Mesenchymal stem cell (in vitro differentiated cells and primary cell): Measurements from ENCODE around the gene PMF1.
A peak's percentile ranks its signal among the peaks of the same experiment; 100 is the strongest.

Experiments
- DNase-seq: peaks from one replicate; pipeline ENCODE4 v3.0.0-alpha.2; 2013
- H2AFZ ChIP-seq: one replicate; pipeline ENCODE4 v1.6.1; 2013; ENCODE audit warnings: low read depth, mild to moderate bottlenecking, control low read depth, inconsistent platforms, low read length, moderate library complexity
- H2AK5ac ChIP-seq: 2 replicates; pipeline ENCODE4 v1.6.1; 2013; ENCODE audit warnings: low read length, moderate library complexity, mild to moderate bottlenecking, inconsistent platforms; ENCODE audit not compliant: severe bottlenecking
- H2BK120ac ChIP-seq: one replicate; pipeline ENCODE4 v1.6.1; 2013; ENCODE audit warnings: low read depth, mild to moderate bottlenecking, inconsistent platforms, low read length, moderate library complexity
- H2BK12ac ChIP-seq, 2 experiments: one replicate each; pipeline ENCODE4 v1.6.1; 2013; ENCODE audit warnings: inconsistent platforms in 2 of 2, low read length in 2 of 2, mild to moderate bottlenecking in 2 of 2, moderate library complexity in 2 of 2, control low read depth in 1 of 2
- H2BK15ac ChIP-seq: one replicate; pipeline ENCODE4 v1.6.1; 2013; ENCODE audit warnings: mild to moderate bottlenecking, low read depth, inconsistent platforms; ENCODE audit not compliant: poor library complexity, severe bottlenecking
- H2BK5ac ChIP-seq: 2 replicates; pipeline ENCODE4 v1.6.1; 2013; ENCODE audit warnings: low read depth, mild to moderate bottlenecking, low read length, control low read depth, inconsistent platforms; ENCODE audit not compliant: poor library complexity, severe bottlenecking
- H3K14ac ChIP-seq, 2 experiments: one replicate each; pipeline ENCODE4 v1.6.1; 2013; ENCODE audit warnings: inconsistent platforms in 2 of 2, low read length in 2 of 2, control low read depth in 1 of 2, mild to moderate bottlenecking in 1 of 2, moderate library complexity in 1 of 2
- H3K18ac ChIP-seq, 2 experiments: one replicate each; pipeline ENCODE4 v1.6.1; 2013; ENCODE audit warnings: inconsistent platforms in 2 of 2, low read length in 2 of 2, control low read depth in 1 of 2, low read depth in 1 of 2, mild to moderate bottlenecking in 1 of 2
- H3K23ac ChIP-seq, 2 experiments: one replicate each; pipeline ENCODE4 v1.6.1; 2013; ENCODE audit warnings: inconsistent platforms in 2 of 2, low read length in 2 of 2, mild to moderate bottlenecking in 2 of 2, moderate library complexity in 2 of 2, control low read depth in 1 of 2
- H3K27ac ChIP-seq: 2 replicates; pipeline ENCODE4 v1.5.1; 2013; ENCODE audit warnings: mild to moderate bottlenecking, moderate library complexity, low read length, control low read depth, inconsistent platforms; ENCODE audit not compliant: poor library complexity, severe bottlenecking
- H3K27me3 ChIP-seq, 2 experiments: 2 replicates each; pipeline versions ENCODE4 v1.6.1 to v1.7.0; 2013; ENCODE audit warnings: low read length in 2 of 2, mild to moderate bottlenecking in 2 of 2, moderate library complexity in 2 of 2, control low read depth in 1 of 2, inconsistent platforms in 1 of 2; ENCODE audit not compliant: control insufficient read depth in 1 of 2, insufficient read depth in 1 of 2
- H3K36me3 ChIP-seq, 2 experiments: 2 replicates each; pipeline versions ENCODE4 v1.6.1 to v1.7.0; 2013; ENCODE audit warnings: low read length in 2 of 2, control low read depth in 1 of 2, inconsistent platforms in 1 of 2, low read depth in 1 of 2, mild to moderate bottlenecking in 1 of 2; ENCODE audit not compliant: insufficient read depth in 2 of 2, control insufficient read depth in 1 of 2
- H3K4ac ChIP-seq, 2 experiments: one replicate each; pipeline ENCODE4 v1.6.1; 2013; ENCODE audit warnings: inconsistent platforms in 2 of 2, low read length in 2 of 2, mild to moderate bottlenecking in 2 of 2, moderate library complexity in 2 of 2, control low read depth in 1 of 2, low read depth in 1 of 2
- H3K4me1 ChIP-seq: 2 replicates; pipeline ENCODE4 v1.6.1; 2013; ENCODE audit warnings: low read depth, low read length, control low read depth; ENCODE audit not compliant: control insufficient read depth, insufficient read depth
- H3K4me2 ChIP-seq: 2 replicates; pipeline ENCODE4 v1.6.1; 2013; ENCODE audit warnings: low read length, mild to moderate bottlenecking, inconsistent platforms; ENCODE audit not compliant: poor library complexity, severe bottlenecking
- H3K4me3 ChIP-seq, 2 experiments: 2 replicates each; pipeline versions ENCODE4 v1.5.1 to v1.7.0; 2013; ENCODE audit warnings: low read length in 2 of 2, mild to moderate bottlenecking in 2 of 2, control low read depth in 1 of 2, low read depth in 1 of 2; ENCODE audit not compliant: insufficient read depth in 1 of 2
- H3K79me1 ChIP-seq: replicated peaks from 2 replicates; pipeline ENCODE4 v1.6.1; 2013; ENCODE audit warnings: mild to moderate bottlenecking, control low read depth, low read length, inconsistent platforms; ENCODE audit not compliant: poor library complexity, severe bottlenecking
- H3K9ac ChIP-seq: 2 replicates; pipeline ENCODE4 v1.7.0; 2013; ENCODE audit warnings: mild to moderate bottlenecking, low read length, moderate library complexity
- H3K9me3 ChIP-seq: 2 replicates; pipeline ENCODE4 v1.7.0; 2013; ENCODE audit warnings: mild to moderate bottlenecking, low read length; ENCODE audit not compliant: control insufficient read depth
- H4K8ac ChIP-seq: one replicate; pipeline ENCODE4 v1.6.1; 2013; ENCODE audit warnings: inconsistent platforms, mild to moderate bottlenecking, low read length, moderate library complexity
- H4K91ac ChIP-seq: one replicate; pipeline ENCODE4 v1.6.1; 2013; ENCODE audit warnings: mild to moderate bottlenecking, low read length, inconsistent platforms
- WGBS: methylation state at CpG from one replicate; pipeline ENCODE4 v1.1.7; 2013; ENCODE audit warnings: mixed read lengths; 5-methylcytosine and 5-hydroxymethylcytosine counted together

Gene PMF1

DNA sequence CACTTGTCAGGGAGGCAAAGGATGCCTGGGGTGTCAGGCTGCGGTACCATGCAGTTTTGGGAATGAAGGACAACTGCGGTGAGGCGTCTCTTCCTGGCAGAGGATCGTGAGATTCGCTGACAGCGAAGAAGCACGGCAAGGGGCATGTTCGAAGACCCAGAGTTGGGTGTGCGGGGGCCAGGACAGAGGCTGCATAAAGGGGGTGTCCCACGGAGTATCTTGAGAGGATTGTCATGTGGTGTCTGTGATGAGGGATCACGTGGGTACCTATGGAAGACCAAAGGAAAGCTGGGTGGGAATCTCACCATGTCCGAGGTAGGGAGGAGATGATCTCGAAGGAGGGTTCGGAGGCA lies 18.5 kb upstream of the PMF1 start:
- Histone ChIP-seq H3K27ac (peak overlapping the region; percentile 41), H3K36me3 (peaks cover 10 to 26% of the 10 kb centered on the region in 2 experiments), H2AFZ (no peak overlapping the region), H3K4ac (peak overlapping the region; percentile 29 to 46), H3K27me3 (no peaks in the 10 kb centered on the region), H4K8ac (no peak overlapping the region), H2BK12ac (no peak overlapping the region), H3K14ac (peak overlapping the region in 1 of 2 experiments; percentile 19), H3K23ac (no peak overlapping the region), H3K9me3 (no peaks in the 10 kb centered on the region), H3K9ac (peak overlapping the region; percentile 90), H4K91ac (peak overlapping the region; percentile 61), H2BK15ac (no peak overlapping the region), H3K4me1 (peaks cover 12% of the 10 kb centered on the region), H3K79me1 (peaks cover 24% of the 10 kb centered on the region), H3K18ac (peak overlapping the region; percentile 60 to 84), H2AK5ac (peak overlapping the region; percentile 23), H2BK120ac (peak overlapping the region; percentile 2), H2BK5ac (no peak overlapping the region), H3K4me3 (peak overlapping the region; percentile 85 to 94), H3K4me2 (peak overlapping the region; percentile 81)
- WGBS: 20% methylated on average over 14 of the region's 14 CpGs
- peak; percentile 55 for DNase-seq

DNA sequence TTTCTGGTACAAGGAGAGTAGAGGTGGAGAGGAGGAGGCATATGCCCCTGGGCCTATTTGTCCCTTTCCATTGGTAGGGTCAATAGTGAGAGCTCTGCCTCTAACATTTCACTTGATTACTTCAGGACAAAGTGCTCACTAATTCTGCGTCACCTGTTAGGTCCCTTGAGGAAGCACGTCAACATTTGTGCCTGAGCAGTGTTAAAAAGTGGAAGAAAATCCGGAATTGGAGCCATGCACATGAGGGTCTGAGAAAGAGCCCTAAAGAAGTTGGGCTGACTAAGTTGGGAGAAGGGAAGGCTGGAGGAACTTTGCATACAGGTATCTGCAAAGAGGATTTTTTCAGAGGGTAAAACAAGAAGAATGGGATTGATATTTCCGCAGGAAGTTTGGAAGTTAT lies 17.0 kb upstream of the PMF1 start:
- DNase-seq: no peak
- Histone ChIP-seq H3K4ac (no peak overlapping the region), H3K18ac (no peak overlapping the region), H3K79me1 (peaks cover 32% of the 10 kb centered on the region), H3K4me2 (no peak overlapping the region), H3K14ac (no peak overlapping the region), H3K9ac (no peak overlapping the region), H3K9me3 (no peaks in the 10 kb centered on the region), H2BK15ac (no peak overlapping the region), H2BK5ac (no peak overlapping the region), H2AFZ (no peak overlapping the region), H3K27me3 (no peaks in the 10 kb centered on the region), H4K91ac (no peak overlapping the region), H2BK120ac (no peak overlapping the region), H3K27ac (no peak overlapping the region), H3K4me1 (peaks cover 12% of the 10 kb centered on the region), H3K36me3 (peaks cover 21 to 40% of the 10 kb centered on the region in 2 experiments), H3K23ac (no peak overlapping the region), H3K4me3 (peak overlapping the region in 1 of 2 experiments; percentile 36), H2BK12ac (no peak overlapping the region), H4K8ac (no peak overlapping the region), H2AK5ac (no peak overlapping the region)
- 94% methylated on average over 4 of the region's 4 CpGs for WGBS

DNA sequence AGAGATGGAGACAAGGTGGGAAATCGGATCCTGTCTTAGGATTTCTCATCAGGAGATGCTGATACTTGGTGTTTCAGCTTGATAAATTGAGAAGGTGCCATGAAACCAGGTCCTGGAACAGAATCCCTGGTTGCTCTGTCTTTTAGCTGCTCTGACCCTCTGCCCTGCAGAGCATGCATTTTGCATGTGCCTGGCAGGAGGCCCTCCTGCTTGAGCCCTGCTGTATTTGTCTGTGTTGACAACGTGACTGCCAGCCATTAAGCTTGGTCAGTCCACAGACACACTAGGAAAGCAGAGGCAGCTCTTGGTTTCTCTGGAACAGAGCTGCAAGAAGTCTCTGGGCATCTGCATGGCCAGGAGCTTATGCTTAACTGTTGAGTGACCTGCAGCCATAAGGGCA lies 16.4 kb upstream of the PMF1 start:
- H4K8ac ChIP-seq: no peak overlapping the region
- H3K79me1 ChIP-seq: peaks cover 34% of the 10 kb centered on the region
- H2BK5ac ChIP-seq: no peak overlapping the region
- no peak overlapping the region for H3K18ac ChIP-seq
- H2BK120ac ChIP-seq: no peak overlapping the region
- no peaks in the 10 kb centered on the region for H3K9me3 ChIP-seq
- no peak overlapping the region for H2AFZ ChIP-seq
- no peak overlapping the region for H3K14ac ChIP-seq
- no peak overlapping the region for H4K91ac ChIP-seq
- H3K36me3 ChIP-seq: peaks cover 21 to 40% of the 10 kb centered on the region in 2 experiments
- no peak overlapping the region for H3K27ac ChIP-seq
- DNase-seq: no peak
- H2BK15ac ChIP-seq: no peak overlapping the region
- no peaks in the 10 kb centered on the region for H3K27me3 ChIP-seq
- H2AK5ac ChIP-seq: no peak overlapping the region
- no peak overlapping the region for H3K4me3 ChIP-seq
- no peak overlapping the region for H2BK12ac ChIP-seq
- peaks cover 12% of the 10 kb centered on the region for H3K4me1 ChIP-seq
- WGBS: 78% methylated on average over 2 of the region's 2 CpGs
- H3K4me2 ChIP-seq: no peak overlapping the region
- no peak overlapping the region for H3K9ac ChIP-seq
- no peak overlapping the region for H3K23ac ChIP-seq
- no peak overlapping the region for H3K4ac ChIP-seq

DNA sequence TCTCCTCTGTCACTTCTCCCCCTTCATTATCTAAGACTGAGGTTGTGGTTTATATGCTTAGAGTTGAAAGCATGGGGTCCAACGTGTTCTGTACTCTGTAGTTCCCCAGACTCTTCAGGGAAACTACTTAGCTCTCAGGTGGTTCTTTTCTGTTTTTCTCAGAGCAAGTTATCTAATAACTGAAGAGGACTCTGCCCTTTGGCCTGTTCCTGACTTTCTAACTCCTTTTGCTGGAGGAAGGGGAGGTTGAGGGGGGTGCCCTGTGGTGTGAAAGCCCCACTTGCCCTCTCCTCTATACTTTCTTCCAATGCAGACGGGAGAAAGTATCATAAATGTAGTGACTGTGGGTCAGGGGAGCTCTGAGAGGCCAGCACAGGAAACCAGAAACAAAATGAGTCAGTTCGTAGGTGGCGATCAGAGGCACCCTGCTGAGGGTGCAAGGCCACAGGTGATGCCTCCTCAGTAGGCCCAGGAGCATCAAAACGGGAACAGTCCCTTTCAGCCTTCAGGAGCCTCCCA lies 13.9 kb upstream of the PMF1 start:
- 82% methylated on average over 4 of the region's 5 CpGs for WGBS
- Histone ChIP-seq H2BK12ac (no peak overlapping the region), H2AK5ac (no peak overlapping the region)

More for the DNA sequence above, 13.9 kb upstream of the PMF1 start:
- Histone ChIP-seq H3K27ac (no peak overlapping the region), H3K79me1 (peaks cover 39% of the 10 kb centered on the region), H2BK120ac (no peak overlapping the region), H3K4ac (no peak overlapping the region), H3K36me3 (peaks cover 21 to 56% of the 10 kb centered on the region in 2 experiments), H3K4me2 (no peak overlapping the region), H4K8ac (peak overlapping the region; percentile 25), H2BK15ac (no peak overlapping the region), H3K4me3 (no peak overlapping the region), H3K14ac (no peak overlapping the region), H3K27me3 (no peaks in the 10 kb centered on the region), H4K91ac (no peak overlapping the region), H3K23ac (no peak overlapping the region), H3K18ac (no peak overlapping the region), H3K9ac (no peak overlapping the region), H3K4me1 (peaks cover 9% of the 10 kb centered on the region), H3K9me3 (no peaks in the 10 kb centered on the region), H2AFZ (no peak overlapping the region), H2BK5ac (no peak overlapping the region)
- no peak for DNase-seq
